Measurements from ENCODE around the gene LEFTY1.
A peak's percentile ranks its signal among the peaks of the same experiment; 100 is the strongest.

The LEFTY1 gene

GRCh38 chr1:225866061-225866837 is 22.7 kb downstream of the LEFTY1 start:
- Mint-ChIP-seq H3K4me1 (peaks cover 45% of the 10 kb centered on the region), H3K4me3 (peak overlapping the region; percentile 31), H3K36me3 (peaks cover 74% of the 10 kb centered on the region), H3K27ac (peak overlapping the region; percentile 81), H3K27me3 (no peaks in the 10 kb centered on the region), H3K9me3 (no peaks in the 10 kb centered on the region)
- CTCF ChIA-PET: interaction anchor here (0.6 to 1.5 kb wide), 7 partner anchors 11 to 1735 kb away, joined by 3 to 6 read pairs (median 3); partner anchors contain the start of gene TMEM63A
- peak; percentile 82 for DNase-seq

GRCh38 chr1:225865514-225865913 is 23.4 kb downstream of the LEFTY1 start:
- CTCF ChIA-PET: interaction anchor here (1.0 to 1.3 kb wide), 3 partner anchors 40 to 88 kb away, joined by 3 to 4 read pairs (median 4); no protein-coding TSS in a partner anchor
- H3K36me3 Mint-ChIP-seq: peaks cover 73% of the 10 kb centered on the region
- no peaks in the 10 kb centered on the region for H3K9me3 Mint-ChIP-seq
- H3K4me1 Mint-ChIP-seq: peaks cover 41% of the 10 kb centered on the region
- no peaks in the 10 kb centered on the region for H3K27me3 Mint-ChIP-seq
- peak overlapping the region; percentile 81 for H3K27ac Mint-ChIP-seq
- no peak overlapping the region for H3K4me3 Mint-ChIP-seq
- peak; percentile 30 for DNase-seq

GRCh38 chr1:225863167-225863566 is 25.8 kb downstream of the LEFTY1 start:
- CTCF ChIA-PET: no interaction called here
- H3K27ac Mint-ChIP-seq: no peak overlapping the region
- no peak overlapping the region for H3K4me3 Mint-ChIP-seq
- no peak for DNase-seq
- H3K27me3 Mint-ChIP-seq: no peaks in the 10 kb centered on the region
- peaks cover 36% of the 10 kb centered on the region for H3K4me1 Mint-ChIP-seq
- H3K36me3 Mint-ChIP-seq: peaks cover 79% of the 10 kb centered on the region
- no peaks in the 10 kb centered on the region for H3K9me3 Mint-ChIP-seq

GRCh38 chr1:225862581-225862950 is 26.4 kb downstream of the LEFTY1 start:
- no peak overlapping the region for H3K4me3 Mint-ChIP-seq
- CTCF ChIA-PET: no interaction called here
- no peaks in the 10 kb centered on the region for H3K27me3 Mint-ChIP-seq
- peaks cover 30% of the 10 kb centered on the region for H3K4me1 Mint-ChIP-seq
- H3K36me3 Mint-ChIP-seq: peaks cover 79% of the 10 kb centered on the region
- no peaks in the 10 kb centered on the region for H3K9me3 Mint-ChIP-seq
- no peak overlapping the region for H3K27ac Mint-ChIP-seq
- no peak for DNase-seq

- Mint-ChIP-seq H3K4me1 (peaks cover 25% of the 10 kb centered on the region), H3K4me3 (no peak overlapping the region), H3K27ac (no peak overlapping the region), H3K27me3 (no peaks in the 10 kb centered on the region), H3K36me3 (peaks cover 79% of the 10 kb centered on the region), H3K9me3 (no peaks in the 10 kb centered on the region)
- CTCF ChIA-PET: interaction anchor here (0.9 kb wide), 1 partner anchor 9 kb away, joined by 3 read pairs; no protein-coding TSS in a partner anchor
- DNase-seq: no peak
Measured at GRCh38 chr1:225861834-225862580, 26.9 kb downstream of the LEFTY1 start.

- Mint-ChIP-seq H3K4me3 (no peak overlapping the region), H3K27me3 (no peaks in the 10 kb centered on the region), H3K36me3 (peaks cover 76% of the 10 kb centered on the region), H3K4me1 (peaks cover 22% of the 10 kb centered on the region), H3K27ac (no peak overlapping the region), H3K9me3 (no peaks in the 10 kb centered on the region)
- DNase-seq: no peak
- CTCF ChIA-PET: interaction anchor here (0.9 kb wide), 1 partner anchor 8 kb away, joined by 3 read pairs; no protein-coding TSS in a partner anchor
Measured at GRCh38 chr1:225860876-225861441, 28.0 kb downstream of the LEFTY1 start.

- H3K4me1 Mint-ChIP-seq: peaks cover 17% of the 10 kb centered on the region
- H3K36me3 Mint-ChIP-seq: peaks cover 76% of the 10 kb centered on the region
- H3K27me3 Mint-ChIP-seq: no peaks in the 10 kb centered on the region
- no peaks in the 10 kb centered on the region for H3K9me3 Mint-ChIP-seq
- no peak overlapping the region for H3K27ac Mint-ChIP-seq
- no peak for DNase-seq
- no peak overlapping the region for H3K4me3 Mint-ChIP-seq
- CTCF ChIA-PET: interaction anchor here (1.6 kb wide), 1 partner anchor 16 kb away, joined by 3 read pairs; no protein-coding TSS in a partner anchor
Measured at GRCh38 chr1:225860107-225860506, 28.8 kb downstream of the LEFTY1 start.

GRCh38 chr1:225859151-225859550 is 29.8 kb downstream of the LEFTY1 start:
- Mint-ChIP-seq H3K36me3 (peaks cover 81% of the 10 kb centered on the region), H3K9me3 (no peaks in the 10 kb centered on the region), H3K4me1 (peaks cover 13% of the 10 kb centered on the region), H3K4me3 (no peak overlapping the region), H3K27me3 (no peaks in the 10 kb centered on the region), H3K27ac (no peak overlapping the region)
- CTCF ChIA-PET: interaction anchor here (1.6 kb wide), 1 partner anchor 17 kb away, joined by 3 read pairs; no protein-coding TSS in a partner anchor
- DNase-seq: no peak

- no peaks in the 10 kb centered on the region for H3K9me3 Mint-ChIP-seq
- peaks cover 85% of the 10 kb centered on the region for H3K36me3 Mint-ChIP-seq
Measured at GRCh38 chr1:225857256-225857655, 31.7 kb downstream of the LEFTY1 start.

GRCh38 chr1:225855503-225856300 is 33.2 kb downstream of the LEFTY1 start:
- Mint-ChIP-seq H3K4me1 (peaks cover 31% of the 10 kb centered on the region), H3K27me3 (no peaks in the 10 kb centered on the region), H3K9me3 (no peaks in the 10 kb centered on the region), H3K36me3 (peaks cover 83% of the 10 kb centered on the region), H3K4me3 (no peak overlapping the region), H3K27ac (peak overlapping the region; percentile 49)
- CTCF ChIA-PET: interaction anchor here (0.8 kb wide), 1 partner anchor 25 kb away, joined by 5 read pairs; no protein-coding TSS in a partner anchor
- no peak for DNase-seq

More at GRCh38 chr1:225857256-225857655, 31.7 kb downstream of the LEFTY1 start:
- Mint-ChIP-seq H3K27me3 (no peaks in the 10 kb centered on the region), H3K4me3 (no peak overlapping the region), H3K4me1 (peaks cover 22% of the 10 kb centered on the region), H3K27ac (no peak overlapping the region)
- DNase-seq: no peak
- CTCF ChIA-PET: interaction anchor here (0.6 to 1.3 kb wide), 2 partner anchors 20 to 23 kb away, joined by 3 read pairs; no protein-coding TSS in a partner anchor

GRCh38 chr1:225853441-225853840 is 35.5 kb downstream of the LEFTY1 start:
- CTCF ChIA-PET: no interaction called here
- H3K27me3 Mint-ChIP-seq: no peaks in the 10 kb centered on the region
- H3K36me3 Mint-ChIP-seq: peaks cover 88% of the 10 kb centered on the region
- no peak for DNase-seq
- H3K9me3 Mint-ChIP-seq: no peaks in the 10 kb centered on the region
- H3K4me1 Mint-ChIP-seq: peaks cover 48% of the 10 kb centered on the region
- H3K27ac Mint-ChIP-seq: no peak overlapping the region
- no peak overlapping the region for H3K4me3 Mint-ChIP-seq

- Mint-ChIP-seq H3K36me3 (peaks cover 88% of the 10 kb centered on the region), H3K4me3 (no peak overlapping the region), H3K27ac (no peak overlapping the region), H3K27me3 (no peaks in the 10 kb centered on the region), H3K4me1 (peaks cover 54% of the 10 kb centered on the region), H3K9me3 (no peaks in the 10 kb centered on the region)
- CTCF ChIA-PET: interaction anchor here (0.9 to 1.0 kb wide), 2 partner anchors 9 to 19 kb away, joined by 3 read pairs; no protein-coding TSS in a partner anchor
- DNase-seq: no peak
Measured at GRCh38 chr1:225852413-225853124, 36.4 kb downstream of the LEFTY1 start.

- H3K9me3 Mint-ChIP-seq: no peaks in the 10 kb centered on the region
- CTCF ChIA-PET: interaction anchor here (0.9 kb wide), 1 partner anchor 20 kb away, joined by 3 read pairs; no protein-coding TSS in a partner anchor
- no peak for DNase-seq
- no peaks in the 10 kb centered on the region for H3K27me3 Mint-ChIP-seq
- peaks cover 52% of the 10 kb centered on the region for H3K4me1 Mint-ChIP-seq
- H3K36me3 Mint-ChIP-seq: peaks cover 85% of the 10 kb centered on the region
- peak overlapping the region; percentile 60 for H3K27ac Mint-ChIP-seq
- H3K4me3 Mint-ChIP-seq: no peak overlapping the region
Measured at GRCh38 chr1:225851805-225852204, 37.1 kb downstream of the LEFTY1 start.

Measured in activated naive CD4-positive, alpha-beta T cell treated with anti-CD3 and anti-CD28 coated beads, Interleukin-2, amount 10 ng/mL, durations not matched to agents 7 days and 5 days (primary cell).